ENCODE data around the gene ALG3.
A peak's percentile ranks its signal among the peaks of the same experiment; 100 is the strongest.

ALG3 gene

DNA sequence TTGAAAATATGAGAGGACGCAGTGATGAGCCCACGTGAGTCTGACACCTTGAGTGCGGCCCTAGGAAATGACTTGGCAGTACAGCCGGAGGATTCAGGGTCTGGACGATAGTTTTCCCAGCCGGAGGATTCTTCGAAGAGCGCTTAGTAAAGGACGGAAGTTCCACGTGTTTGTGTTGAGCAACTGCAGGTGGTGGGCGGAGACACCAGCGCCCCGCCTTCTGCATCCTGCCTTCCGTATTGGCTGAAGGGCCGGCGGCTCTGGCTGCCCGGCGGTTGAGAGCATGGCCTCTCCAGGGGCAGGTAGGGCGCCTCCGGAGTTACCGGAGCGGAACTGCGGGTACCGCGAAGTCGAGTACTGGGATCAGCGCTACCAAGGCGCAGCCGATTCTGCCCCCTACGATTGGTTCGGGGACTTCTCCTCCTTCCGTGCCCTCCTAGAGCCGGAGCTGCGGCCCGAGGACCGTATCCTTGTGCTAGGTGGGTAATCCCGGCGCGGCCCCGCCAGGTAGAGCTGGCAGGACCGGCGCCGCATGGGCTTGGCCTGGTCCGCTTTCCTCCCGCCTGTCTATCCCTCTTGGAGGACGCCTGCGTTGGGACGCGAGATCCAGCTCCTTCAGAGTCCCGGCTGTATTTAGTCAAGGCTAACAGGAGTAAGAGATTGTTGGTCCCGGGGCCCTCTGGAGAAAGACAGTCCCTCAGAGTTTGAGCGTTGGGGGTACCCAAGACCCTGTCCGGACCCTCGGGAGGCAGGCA, 827 bp upstream of the ALG3 start, which contains the start of gene EEF1AKMT4:
Gene EEF1AKMT4 (plus strand): TSS at position 261 of the 755 bp plus-strand sequence. CDS start 23 bp downstream, at position 284.
- TF ChIP-seq, protein P1, sequence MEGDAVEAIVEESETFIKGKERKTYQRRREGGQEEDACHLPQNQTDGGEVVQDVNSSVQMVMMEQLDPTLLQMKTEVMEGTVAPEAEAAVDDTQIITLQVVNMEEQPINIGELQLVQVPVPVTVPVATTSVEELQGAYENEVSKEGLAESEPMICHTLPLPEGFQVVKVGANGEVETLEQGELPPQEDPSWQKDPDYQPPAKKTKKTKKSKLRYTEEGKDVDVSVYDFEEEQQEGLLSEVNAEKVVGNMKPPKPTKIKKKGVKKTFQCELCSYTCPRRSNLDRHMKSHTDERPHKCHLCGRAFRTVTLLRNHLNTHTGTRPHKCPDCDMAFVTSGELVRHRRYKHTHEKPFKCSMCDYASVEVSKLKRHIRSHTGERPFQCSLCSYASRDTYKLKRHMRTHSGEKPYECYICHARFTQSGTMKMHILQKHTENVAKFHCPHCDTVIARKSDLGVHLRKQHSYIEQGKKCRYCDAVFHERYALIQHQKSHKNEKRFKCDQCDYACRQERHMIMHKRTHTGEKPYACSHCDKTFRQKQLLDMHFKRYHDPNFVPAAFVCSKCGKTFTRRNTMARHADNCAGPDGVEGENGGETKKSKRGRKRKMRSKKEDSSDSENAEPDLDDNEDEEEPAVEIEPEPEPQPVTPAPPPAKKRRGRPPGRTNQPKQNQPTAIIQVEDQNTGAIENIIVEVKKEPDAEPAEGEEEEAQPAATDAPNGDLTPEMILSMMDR (IDR thresholded peaks at IDR 0.05): no peak
- peak within 1 kb of the TSS; percentile 71 for H3K4me3 ChIP-seq
- H3K27ac ChIP-seq: peak within 1 kb of the TSS; percentile 54 to 82
- peak; percentile 98 for DNase-seq (ENCODE audit: low spot score)

DNA sequence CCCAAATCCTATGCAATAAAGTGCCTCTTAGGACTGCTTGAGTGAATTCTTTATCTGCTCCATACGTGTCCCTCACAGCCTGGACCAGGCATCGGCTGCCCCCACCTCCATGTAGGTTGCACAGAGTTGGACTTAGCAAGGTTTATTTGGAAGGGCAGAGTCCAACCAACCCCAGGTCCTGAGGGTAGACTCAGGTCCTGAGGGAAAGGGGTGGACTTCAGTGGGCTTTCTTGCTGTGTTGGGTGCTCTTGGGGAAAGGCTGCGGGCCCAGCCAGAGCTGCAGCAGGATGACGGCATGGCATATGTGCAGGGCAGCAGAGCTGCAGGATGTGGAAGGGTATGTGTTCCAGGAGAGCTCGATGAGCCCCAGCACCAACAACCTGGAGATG, 6.5 kb downstream of the ALG3 start:
- no peak overlapping the region for H3K27ac ChIP-seq
- TF ChIP-seq, protein P1 (IDR thresholded peaks at IDR 0.05): no peak
- DNase-seq (ENCODE audit: low spot score): no peak
- no peak overlapping the region for H3K4me3 ChIP-seq

DNA sequence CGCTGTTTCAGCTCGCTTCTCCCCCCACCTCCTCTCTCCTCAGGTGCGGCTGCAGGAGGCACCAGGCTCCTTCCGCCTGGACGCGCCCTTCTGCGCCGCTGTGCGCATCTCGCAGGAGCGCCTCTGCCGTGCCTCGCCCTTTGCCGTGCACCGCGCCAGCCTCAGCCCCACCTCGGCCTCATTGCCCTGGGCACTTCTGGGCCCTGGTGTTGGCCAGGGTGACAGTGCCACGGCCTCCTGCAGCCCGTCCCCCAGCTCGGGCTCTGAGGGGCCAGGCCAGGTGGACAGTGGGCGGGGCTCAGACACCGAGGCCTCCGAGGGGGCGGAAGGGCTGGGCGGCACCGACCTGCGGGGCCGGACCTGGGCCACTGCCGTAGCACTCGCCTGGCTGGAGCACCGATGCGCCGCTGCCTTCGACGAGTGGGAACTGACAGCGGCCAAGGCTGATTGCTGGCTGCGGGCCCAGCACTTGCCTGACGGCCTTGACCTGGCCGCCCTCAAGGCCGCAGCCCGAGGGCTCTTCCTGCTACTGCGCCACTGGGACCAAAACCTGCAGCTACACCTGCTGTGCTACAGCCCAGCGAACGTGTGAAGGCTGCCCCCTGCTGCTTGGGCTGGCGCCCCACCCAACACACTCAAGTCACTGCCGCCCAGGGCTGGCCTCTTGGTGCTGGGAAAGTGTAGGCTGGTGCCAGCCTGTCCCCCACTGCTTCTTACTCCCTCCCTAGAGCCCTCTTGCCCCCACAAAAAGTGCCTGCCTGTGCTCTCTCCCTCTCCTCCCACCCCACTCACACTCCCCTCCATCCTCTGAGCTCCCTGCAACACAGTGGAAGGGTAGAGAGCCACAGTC, 7.1 kb downstream of the ALG3 start:
- TF ChIP-seq, protein P1 (IDR thresholded peaks at IDR 0.05): no peak
- DNase-seq (ENCODE audit: low spot score): no peak
- H3K4me3 ChIP-seq: no peak overlapping the region
- H3K27ac ChIP-seq: no peak overlapping the region

DNA sequence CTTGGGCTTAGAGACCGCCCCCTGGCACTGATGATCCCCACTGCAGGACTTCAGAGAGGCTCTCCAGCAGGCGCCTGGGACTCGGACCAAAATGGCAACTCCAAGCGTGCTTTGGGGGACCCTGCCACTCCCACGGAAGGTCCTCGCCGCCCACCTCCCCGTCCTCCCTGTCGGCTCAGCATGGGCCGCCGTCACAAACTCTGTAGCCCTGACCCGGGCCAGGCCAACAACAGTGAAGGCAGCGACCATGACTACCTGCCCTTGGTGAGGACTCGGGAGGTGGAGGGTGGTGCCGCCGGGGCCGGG, 7.7 kb downstream of the ALG3 start:
- no peak for DNase-seq (ENCODE audit: low spot score)
- Histone ChIP-seq H3K27ac (no peak overlapping the region), H3K4me3 (no peak overlapping the region)
- TF ChIP-seq, protein P1 (IDR thresholded peaks at IDR 0.05): no peak

DNA sequence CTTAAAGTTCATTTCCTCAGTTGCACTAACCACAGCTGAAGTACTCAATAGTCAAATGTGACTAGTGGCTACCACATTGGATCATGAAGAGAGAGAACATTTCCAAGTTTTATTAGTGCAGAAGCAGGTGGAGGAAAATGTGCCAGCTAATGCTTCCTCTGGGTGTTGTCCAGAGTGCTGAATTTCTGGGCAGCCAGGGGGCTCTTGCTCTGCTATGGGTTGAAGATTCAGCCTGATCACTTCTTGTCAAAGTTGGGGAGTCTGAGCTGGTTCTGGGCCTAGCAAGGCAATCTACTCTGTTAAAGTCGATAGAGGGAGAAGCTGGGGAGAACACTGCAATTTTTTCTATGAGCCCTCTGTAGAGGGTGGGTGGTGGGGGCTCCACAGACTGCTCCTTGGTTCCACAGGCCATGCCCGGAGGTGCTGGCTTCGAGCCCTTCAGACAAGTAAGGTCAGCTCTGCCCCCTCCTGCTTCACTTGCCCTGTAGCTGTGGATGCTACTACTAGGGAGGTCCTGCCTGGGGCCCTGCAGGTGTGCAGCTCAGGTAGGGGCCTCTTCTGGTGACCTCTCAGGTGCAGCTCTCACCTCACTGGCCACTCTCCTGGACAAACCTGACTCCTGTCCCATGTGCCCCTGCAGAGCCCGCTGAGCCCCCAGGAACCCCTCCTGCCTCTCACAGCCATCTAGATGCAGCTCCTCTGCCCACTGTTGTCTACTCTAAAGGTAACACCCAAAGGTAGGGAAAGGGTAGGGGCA, 8.2 kb downstream of the ALG3 start:
- TF ChIP-seq, protein P1 (IDR thresholded peaks at IDR 0.05): no peak
- DNase-seq (ENCODE audit: low spot score): no peak
- no peak overlapping the region for H3K4me3 ChIP-seq
- H3K27ac ChIP-seq: no peak overlapping the region

DNA sequence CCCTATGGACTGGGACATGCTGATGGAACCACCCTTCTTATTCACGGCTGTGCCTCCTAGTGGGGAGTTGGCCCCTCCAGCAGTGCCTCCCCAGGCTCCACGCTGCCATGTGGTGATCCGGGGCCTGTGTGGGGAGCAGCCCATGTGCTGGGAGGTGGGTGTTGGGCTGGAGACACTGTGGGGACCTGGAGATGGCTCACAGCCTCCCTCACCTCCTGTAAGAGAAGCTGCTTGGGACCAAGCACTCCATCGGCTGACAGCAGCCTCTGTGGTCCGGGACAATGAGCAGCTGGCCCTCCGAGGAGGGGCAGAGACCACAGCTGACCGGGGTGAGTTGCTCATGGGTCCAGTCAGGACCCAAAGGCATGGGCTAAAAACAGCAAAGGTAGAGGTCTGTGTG, 9.1 kb downstream of the ALG3 start:
- Histone ChIP-seq H3K27ac (no peak overlapping the region), H3K4me3 (no peak overlapping the region)
- TF ChIP-seq, protein P1 (IDR thresholded peaks at IDR 0.05): no peak
- no peak for DNase-seq (ENCODE audit: low spot score)

Data from coronary artery (tissue), 2 donors.